Fibroblast of skin of right biceps (primary cell): ENCODE measurements around the gene PDXK.

Source experiments
- DNase-seq: peaks from one replicate; pipeline ENCODE4 v3.0.0-alpha.2; 2013

Gene PDXK

DNA sequence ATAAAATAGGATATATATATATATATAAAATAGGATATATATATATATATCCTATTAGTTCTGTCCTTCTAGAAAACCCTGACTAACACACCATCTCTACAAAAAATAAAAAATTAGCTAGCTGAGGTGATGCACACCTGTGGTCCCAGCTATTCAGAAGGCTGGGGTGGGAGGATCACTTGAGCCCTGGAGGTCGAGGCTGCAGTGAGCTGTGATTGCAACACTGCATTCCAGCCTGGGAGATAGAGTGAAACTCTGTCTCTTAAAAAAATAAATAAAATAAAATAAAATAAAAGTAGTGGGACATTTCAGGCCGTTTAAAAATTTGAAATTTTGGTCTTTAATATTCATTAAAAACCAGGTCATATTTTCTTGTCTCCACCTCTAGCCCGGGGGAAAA lies 66.2 kb downstream of the PDXK start:
- no peak for DNase-seq

- DNase-seq = no peak
These were observed 67.4 kb downstream of the PDXK start for GRCh38 chr21:43786300-43786806.

GRCh38 chr21:43786807-43787440 lies 68.0 kb downstream of the PDXK start:
- no peak for DNase-seq

- peak; percentile 88 for DNase-seq
These were observed 70.5 kb downstream of the PDXK start, which contains the start of gene RRP1 for GRCh38 chr21:43789276-43790009. TSS of gene RRP1 (plus strand) at chr21:43789577. CDS start at chr21:43789630, 53 bp downstream.

- DNase-seq = no peak
These were observed 71.1 kb downstream of the PDXK start for GRCh38 chr21:43790010-43790524.

- DNase-seq = no peak
These were observed 73.5 kb downstream of the PDXK start for GRCh38 chr21:43792406-43792805.

- DNase-seq = no peak
These were observed 74.3 kb downstream of the PDXK start for GRCh38 chr21:43793243-43793642.

DNA sequence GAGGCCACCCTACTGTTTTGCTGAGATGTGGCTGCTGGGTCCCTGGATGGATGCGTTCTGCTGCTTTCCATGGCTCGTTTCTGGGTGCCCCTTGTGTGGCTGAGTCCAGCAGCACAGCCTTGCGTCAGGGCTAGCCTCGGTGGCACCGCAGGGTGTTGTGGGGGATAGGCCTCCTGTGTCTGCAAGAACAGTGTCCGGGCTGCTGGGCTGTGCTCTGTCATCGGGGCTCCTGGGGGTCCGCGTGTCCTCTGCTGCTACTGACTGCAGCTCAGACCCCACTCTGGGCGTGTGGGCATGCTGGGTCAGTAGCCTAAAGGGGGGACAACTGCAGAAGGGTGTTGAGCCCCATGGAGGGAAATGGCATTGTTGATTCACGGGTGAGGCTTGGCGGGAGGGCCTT lies 75.4 kb downstream of the PDXK start:
- DNase-seq = no peak

DNA sequence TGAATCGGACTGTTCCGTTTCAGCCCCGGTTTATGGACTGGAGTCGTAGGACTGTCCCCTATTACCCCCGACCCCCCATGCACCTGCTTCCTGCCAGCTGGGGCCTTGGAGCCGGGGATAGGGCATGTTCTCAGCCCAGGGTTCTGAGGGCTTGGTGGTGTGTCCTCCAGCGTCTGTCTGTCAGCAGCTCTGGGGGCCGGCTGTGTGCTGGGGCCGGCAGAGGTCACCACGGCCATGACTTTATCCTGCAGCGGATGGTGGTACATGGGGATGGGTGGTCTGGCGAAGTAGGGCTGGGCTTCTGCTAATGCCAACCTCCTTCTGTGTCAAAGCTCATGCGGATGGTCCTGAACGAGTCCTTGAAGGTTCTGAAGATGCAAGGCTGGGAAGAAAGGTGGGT lies 75.9 kb downstream of the PDXK start:
- DNase-seq = no peak

- DNase-seq = no peak
These were observed 78.5 kb downstream of the PDXK start for GRCh38 chr21:43797415-43797814.

- no peak for DNase-seq
These were observed 79.2 kb downstream of the PDXK start for GRCh38 chr21:43797925-43798715.

DNA sequence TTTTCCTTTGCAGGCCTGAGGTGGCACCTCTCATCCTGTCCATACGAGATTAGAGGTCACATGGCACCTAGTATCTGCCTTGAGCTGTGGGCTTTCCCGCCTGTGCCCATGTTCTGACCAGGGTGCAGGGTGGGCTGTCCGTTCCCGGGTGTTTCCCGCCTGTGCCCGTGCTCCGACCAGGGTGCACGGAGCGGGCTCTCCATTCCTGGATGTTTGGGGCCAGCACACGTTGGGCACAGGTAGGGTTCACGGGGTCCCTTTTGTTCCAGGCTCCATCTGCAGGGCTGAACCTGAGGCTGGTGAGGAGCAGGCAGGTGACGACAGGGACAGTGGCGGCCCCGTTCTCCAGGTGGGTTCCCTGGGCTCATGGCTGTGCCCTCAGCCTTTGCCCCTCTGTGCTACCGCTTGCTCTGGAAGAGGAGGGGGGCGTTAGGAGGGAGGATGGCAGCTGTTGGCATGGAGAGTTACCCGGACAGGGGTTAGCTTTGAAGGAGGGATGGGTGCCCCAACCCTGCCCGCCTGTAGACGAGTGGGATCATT lies 80.4 kb downstream of the PDXK start:
- no peak for DNase-seq

- no peak for DNase-seq
These were observed 81.2 kb downstream of the PDXK start for GRCh38 chr21:43800124-43800523.

GRCh38 chr21:43800566-43800965 lies 81.6 kb downstream of the PDXK start:
- DNase-seq = no peak

GRCh38 chr21:43801006-43801783 lies 82.3 kb downstream of the PDXK start:
- DNase-seq = no peak

GRCh38 chr21:43802713-43803313 lies 83.9 kb downstream of the PDXK start:
- DNase-seq = no peak

DNA sequence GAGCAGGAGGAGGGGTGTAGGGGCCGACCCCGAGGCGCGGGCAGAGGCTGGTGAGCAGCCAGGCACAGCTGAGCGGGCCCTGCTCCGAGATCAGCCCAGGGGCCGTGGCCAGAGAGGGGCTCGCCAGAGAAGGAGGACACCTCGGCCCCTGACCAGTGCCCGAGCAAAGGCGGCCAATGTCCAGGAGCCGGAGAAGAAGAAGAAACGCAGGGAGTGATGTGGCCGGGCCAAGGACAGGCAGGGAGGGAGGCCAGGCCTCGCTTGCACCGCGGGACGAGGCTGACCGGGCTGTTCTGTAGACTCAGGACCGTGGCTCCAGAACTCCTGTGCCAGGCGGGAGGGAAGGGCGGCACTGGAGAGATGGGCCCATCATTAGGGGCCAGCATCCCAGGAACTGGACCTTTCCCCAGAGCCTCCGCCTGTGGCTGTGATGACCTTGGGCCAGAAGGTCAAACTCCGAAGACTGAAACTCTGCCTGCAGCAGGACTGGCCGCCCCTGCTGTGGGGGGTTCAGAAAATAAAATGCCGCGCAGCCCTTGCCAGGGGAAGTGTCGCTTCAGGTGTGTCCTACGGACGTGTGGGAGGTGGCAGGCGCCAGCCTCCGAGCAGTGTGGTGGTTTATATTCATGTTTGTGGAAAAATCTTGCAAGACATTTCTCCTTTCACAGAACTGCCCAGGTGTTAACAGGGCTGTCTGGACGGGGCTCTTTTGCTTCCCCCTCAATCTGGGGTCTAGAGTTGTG lies 84.8 kb downstream of the PDXK start:
- DNase-seq = no peak

GRCh38 chr21:43805275-43805800 lies 86.4 kb downstream of the PDXK start:
- no peak for DNase-seq

- DNase-seq = no peak
These were observed 87.2 kb downstream of the PDXK start for GRCh38 chr21:43806017-43806710.

DNA sequence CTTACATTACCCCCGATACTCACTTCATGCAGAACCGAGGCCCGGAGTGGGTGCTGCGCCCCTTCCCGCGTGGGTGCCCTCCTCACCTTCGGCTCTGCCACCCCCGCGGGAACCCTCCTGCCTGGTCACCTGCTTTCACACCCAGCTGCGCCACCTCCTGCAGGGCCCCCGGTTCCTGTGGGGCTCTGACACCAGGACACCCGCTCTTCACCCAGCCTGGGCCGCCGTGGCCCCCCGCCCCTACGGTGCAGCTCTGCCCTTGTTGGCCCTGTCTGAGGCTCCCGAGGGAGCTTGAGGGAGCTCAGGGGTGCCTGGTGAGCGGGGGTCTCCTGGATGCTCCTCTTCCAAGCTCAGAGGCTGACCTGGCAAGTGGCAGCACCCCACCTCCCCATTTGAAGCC lies 89.4 kb downstream of the PDXK start:
- no peak for DNase-seq
